GM20000 (cell line): ENCODE results near the gene AMPD1.

Experiments used
- DNase-seq: peaks from one replicate; pipeline ENCODE4 v3.0.0; 2012; ENCODE audit warnings: low spot score
- TF ChIP-seq, protein P1 (sequence below): IDR thresholded peaks from 2 replicates; pipeline ENCODE4 v1.5.1; 2012; ENCODE audit warnings: mild to moderate bottlenecking, control low read depth; ENCODE audit errors: extremely low read depth, missing control alignments

Gene AMPD1

GRCh38 chr1:114638910-114639309 lies 56.4 kb downstream of the AMPD1 start:
- no peak for DNase-seq
- TF ChIP-seq, protein P1, sequence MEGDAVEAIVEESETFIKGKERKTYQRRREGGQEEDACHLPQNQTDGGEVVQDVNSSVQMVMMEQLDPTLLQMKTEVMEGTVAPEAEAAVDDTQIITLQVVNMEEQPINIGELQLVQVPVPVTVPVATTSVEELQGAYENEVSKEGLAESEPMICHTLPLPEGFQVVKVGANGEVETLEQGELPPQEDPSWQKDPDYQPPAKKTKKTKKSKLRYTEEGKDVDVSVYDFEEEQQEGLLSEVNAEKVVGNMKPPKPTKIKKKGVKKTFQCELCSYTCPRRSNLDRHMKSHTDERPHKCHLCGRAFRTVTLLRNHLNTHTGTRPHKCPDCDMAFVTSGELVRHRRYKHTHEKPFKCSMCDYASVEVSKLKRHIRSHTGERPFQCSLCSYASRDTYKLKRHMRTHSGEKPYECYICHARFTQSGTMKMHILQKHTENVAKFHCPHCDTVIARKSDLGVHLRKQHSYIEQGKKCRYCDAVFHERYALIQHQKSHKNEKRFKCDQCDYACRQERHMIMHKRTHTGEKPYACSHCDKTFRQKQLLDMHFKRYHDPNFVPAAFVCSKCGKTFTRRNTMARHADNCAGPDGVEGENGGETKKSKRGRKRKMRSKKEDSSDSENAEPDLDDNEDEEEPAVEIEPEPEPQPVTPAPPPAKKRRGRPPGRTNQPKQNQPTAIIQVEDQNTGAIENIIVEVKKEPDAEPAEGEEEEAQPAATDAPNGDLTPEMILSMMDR, result no peak

GRCh38 chr1:114632427-114632826 lies 62.9 kb downstream of the AMPD1 start:
- TF ChIP-seq, protein P1, result no peak
- no peak for DNase-seq

- TF ChIP-seq, protein P1, result no peak
- DNase-seq, result no peak
Measured at GRCh38 chr1:114627107-114627506, 68.2 kb downstream of the AMPD1 start.

DNA sequence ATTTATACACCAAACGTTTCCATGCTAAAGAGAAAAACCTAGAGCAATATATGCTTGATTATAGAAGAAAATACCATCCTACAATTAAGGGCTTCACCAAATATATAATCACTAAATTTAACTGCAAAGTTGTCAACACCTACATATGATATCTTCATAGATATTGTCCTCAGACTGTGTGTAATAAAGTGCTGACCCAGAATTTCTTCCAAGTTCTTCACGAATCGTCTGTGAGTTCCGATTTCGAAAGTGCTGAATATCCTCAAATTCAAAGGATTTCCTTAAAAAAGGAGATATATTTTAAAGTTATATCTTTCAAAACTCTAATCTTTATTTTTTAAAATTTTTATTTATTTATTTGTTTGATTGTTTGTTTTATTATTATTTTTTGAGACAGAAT lies 72.0 kb downstream of the AMPD1 start:
- DNase-seq, result no peak
- TF ChIP-seq, protein P1, result no peak
